ENCODE results near the gene CHI3L2. TPM values are rescaled to one million over a fixed set of nuclear protein-coding genes. Genes with fewer than 3 reads are reported as not detected.

Gene CHI3L2
- total and polyA plus RNA-seq, 10 donors = 6.0 to 159 (median 30.5) TPM

GRCh38 chr1:111195002-111195684 lies 32.4 kb upstream of the CHI3L2 start:
- 70 to 84% (median 73%) methylated on average over 4 of the region's 4 CpGs for WGBS, 5 donors
- peak overlapping the region; percentile 51 to 100 (median 90) for H3K27ac ChIP-seq
- peak overlapping the region in 3 of 8 donors; percentile 7 to 88 (median 79) for H3K4me3 ChIP-seq
- intact Hi-C loops (cut with DNase I; ENCODE audit: low total_unique reads) = loop anchor here (10.0 kb wide), 1 partner anchor 50 kb away; the partner anchor contains the start of genes CEPT1 and DRAM2
- no peak for TF ChIP-seq POLR2AphosphoS5 (IDR thresholded peaks at IDR 0.05)
- no peak for TF ChIP-seq CTCF (IDR thresholded peaks at IDR 0.05 in 8 of 11, conservative IDR thresholded peaks at IDR 0.05 in 3 of 11)
- no peak for TF ChIP-seq POLR2A (IDR thresholded peaks at IDR 0.05)
- H3K4me1 ChIP-seq = peaks cover 66 to 100% (median 99%) of the 10 kb centered on the region in 6 donors
- no peaks in the 10 kb centered on the region for H3K9me3 ChIP-seq
- DNase-seq = no peak
- no peaks in the 10 kb centered on the region for H3K27me3 ChIP-seq (replicated peaks in 1 of 7)
- H3K36me3 ChIP-seq = peaks cover 0 to 100% (median 70%) of the 10 kb centered on the region in 6 donors

GRCh38 chr1:111196213-111196612 lies 31.3 kb upstream of the CHI3L2 start:
- peaks cover 75 to 100% (median 99%) of the 10 kb centered on the region in 6 donors for H3K4me1 ChIP-seq
- DNase-seq = no peak
- intact Hi-C loops (cut with DNase I; ENCODE audit: low total_unique reads) = loop anchor here (10.0 kb wide), 1 partner anchor 51 kb away; the partner anchor contains the start of genes CEPT1 and DRAM2
- WGBS, 5 donors = 77 to 83% (median 79%) methylated on average over 2 of the region's 2 CpGs
- TF ChIP-seq POLR2A (IDR thresholded peaks at IDR 0.05) = no peak
- H3K27me3 ChIP-seq (replicated peaks in 1 of 7) = no peaks in the 10 kb centered on the region
- H3K9me3 ChIP-seq = no peaks in the 10 kb centered on the region
- H3K36me3 ChIP-seq = peaks cover 0 to 91% (median 63%) of the 10 kb centered on the region in 6 donors
- peak overlapping the region in 5 of 8 donors; percentile 41 to 88 (median 58) for H3K4me3 ChIP-seq
- H3K27ac ChIP-seq = peak overlapping the region; percentile 9 to 100 (median 74)

GRCh38 chr1:111197598-111198284 lies 29.8 kb upstream of the CHI3L2 start:
- no peaks in the 10 kb centered on the region for H3K27me3 ChIP-seq (replicated peaks in 1 of 7)
- 50 to 63% (median 55%) methylated on average over 5 to 6 of the region's 6 CpGs for WGBS, 5 donors
- peak; percentile 88 for DNase-seq
- H3K27ac ChIP-seq = peak overlapping the region; percentile 96 to 100 (median 98)
- peak overlapping the region; percentile 38 to 88 (median 52) for H3K4me3 ChIP-seq
- H3K4me1 ChIP-seq = peaks cover 79 to 100% (median 99%) of the 10 kb centered on the region in 6 donors
- intact Hi-C loops (cut with DNase I; ENCODE audit: low total_unique reads) = loop anchor here (10.0 kb wide), 1 partner anchor 53 kb away; the partner anchor contains the start of genes CEPT1 and DRAM2
- TF ChIP-seq POLR2A (IDR thresholded peaks at IDR 0.05) (no peak), POLR2AphosphoS5 (IDR thresholded peaks at IDR 0.05) (peak; percentile 26 to 41 (median 34)), CTCF (IDR thresholded peaks at IDR 0.05 in 8 of 11, conservative IDR thresholded peaks at IDR 0.05 in 3 of 11) (peak in 7 of 11 experiments; percentile 28 to 73 (median 42))
- no peaks in the 10 kb centered on the region for H3K9me3 ChIP-seq
- H3K36me3 ChIP-seq = peaks cover 0 to 75% (median 52%) of the 10 kb centered on the region in 6 donors

- Histone ChIP-seq H3K27me3 (replicated peaks in 1 of 7) (no peaks in the 10 kb centered on the region), H3K36me3 (peaks cover 0 to 64% (median 51%) of the 10 kb centered on the region in 6 donors), H3K4me1 (peaks cover 72 to 100% (median 97%) of the 10 kb centered on the region in 6 donors), H3K27ac (peak overlapping the region; percentile 96 to 100 (median 98)), H3K9me3 (no peaks in the 10 kb centered on the region), H3K4me3 (peak overlapping the region; percentile 38 to 88 (median 52))
- 74 to 86% (median 81%) methylated on average over 5 of the region's 5 CpGs for WGBS, 5 donors
- TF ChIP-seq CTCF (IDR thresholded peaks at IDR 0.05 in 8 of 11, conservative IDR thresholded peaks at IDR 0.05 in 3 of 11) = no peak
- no peak for DNase-seq
- intact Hi-C loops (cut with DNase I; ENCODE audit: low total_unique reads) = loop anchor here (10.0 kb wide), 1 partner anchor 54 kb away; the partner anchor contains the start of genes CEPT1 and DRAM2
These were observed 28.7 kb upstream of the CHI3L2 start for GRCh38 chr1:111198836-111199235.

Data from spleen (tissue), 11 donors.